Measurements from ENCODE around the gene PBX1.
"Not testable (repeated sequence)": the region's sequence is repeated elsewhere in the genome, so short reads cannot be mapped to it uniquely, and the experiment has no call there.

PBX1 gene

DNA sequence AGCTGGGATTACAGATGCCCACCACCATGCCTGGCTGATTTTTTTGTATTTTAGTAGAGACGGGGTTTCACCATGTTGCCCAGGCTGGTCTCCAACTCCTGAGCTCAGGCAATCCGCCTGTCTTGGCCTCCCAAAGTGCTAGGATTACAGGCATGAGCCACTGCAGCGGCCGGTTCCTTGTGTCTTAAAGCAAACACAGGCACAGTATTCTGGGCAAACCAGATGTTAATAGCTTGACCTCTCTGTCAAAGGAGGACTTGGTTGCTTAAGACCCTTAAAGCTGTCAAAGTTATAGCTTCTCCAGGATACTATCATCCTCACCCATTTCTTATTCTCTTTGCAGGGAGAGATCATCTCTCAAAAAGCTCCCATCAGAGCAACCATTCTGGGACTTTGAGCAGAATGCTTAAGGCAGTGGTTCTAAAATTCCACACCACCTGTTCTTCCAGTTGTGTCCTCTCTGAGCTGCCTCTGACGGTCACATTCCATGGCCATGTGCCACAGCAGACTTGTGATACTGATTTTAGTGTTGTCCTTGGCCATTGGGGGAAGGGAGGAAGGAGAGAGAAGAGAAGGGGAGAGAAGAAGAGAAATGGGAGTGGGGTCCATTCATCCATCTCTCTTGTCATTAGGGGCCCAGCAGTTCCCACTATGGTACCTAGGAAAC is 81.8 kb downstream of the PBX1 start:
- no peak for DNase-seq (ENCODE audit: low spot score)

DNA sequence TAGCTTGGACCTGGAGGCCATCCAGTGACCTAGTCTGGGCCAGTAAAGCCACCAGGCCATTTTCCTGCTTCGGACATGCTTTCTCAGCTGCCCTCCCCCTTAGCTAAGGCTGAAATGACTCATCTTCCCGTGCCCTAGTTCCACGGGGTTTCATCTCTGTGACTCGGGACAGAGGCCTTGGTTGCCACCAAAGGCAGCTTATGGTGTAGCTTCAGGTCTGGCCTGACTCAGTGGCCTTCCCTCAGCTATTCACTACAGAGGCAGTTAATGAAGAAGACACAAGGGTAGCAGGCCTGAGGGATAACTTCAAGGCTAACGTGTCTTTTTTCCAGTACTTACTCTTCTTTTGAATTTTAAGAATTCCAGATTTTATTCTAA is 82.4 kb downstream of the PBX1 start:
- DNase-seq (ENCODE audit: low spot score), result peak; percentile 36

DNA sequence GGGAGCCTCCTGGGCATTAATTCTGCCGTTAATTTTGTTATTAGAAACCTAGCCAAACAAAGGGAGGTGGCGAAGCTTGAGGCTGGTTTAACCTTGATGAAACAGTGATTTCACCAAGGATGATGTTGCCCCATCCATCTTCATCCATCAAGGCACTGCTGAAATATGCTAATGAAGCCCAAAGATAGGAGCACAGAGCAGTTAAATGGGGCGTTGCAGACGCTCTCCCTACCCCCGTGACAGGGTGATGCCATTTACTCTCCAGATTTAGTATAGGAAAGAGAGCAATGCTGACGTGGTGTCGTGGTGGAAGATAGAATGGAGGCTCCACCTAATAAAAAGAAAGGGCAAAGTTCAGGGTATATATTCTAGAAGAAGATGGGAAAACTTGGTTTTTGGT is 84.0 kb downstream of the PBX1 start:
- no peak for DNase-seq (ENCODE audit: low spot score)

DNA sequence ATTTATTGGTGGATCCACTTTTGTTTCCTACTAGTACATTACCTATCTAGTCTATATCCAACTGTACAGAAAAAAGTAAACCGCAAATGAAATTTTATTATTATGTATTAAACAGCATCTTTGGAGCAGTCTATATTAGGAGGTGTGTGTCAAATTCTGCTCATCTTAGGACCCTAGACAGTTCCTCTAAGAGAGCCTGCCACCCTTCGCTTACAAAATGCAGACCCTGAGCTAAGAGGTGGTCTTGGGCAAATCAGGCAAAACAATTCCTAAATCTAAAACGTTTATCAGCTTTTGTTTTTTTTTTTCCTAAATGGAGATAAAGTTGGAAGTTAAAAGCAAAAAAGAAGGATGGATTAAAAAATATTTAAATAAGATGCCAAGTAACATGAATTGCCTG is 85.3 kb downstream of the PBX1 start:
- DNase-seq (ENCODE audit: low spot score), result no peak

DNA sequence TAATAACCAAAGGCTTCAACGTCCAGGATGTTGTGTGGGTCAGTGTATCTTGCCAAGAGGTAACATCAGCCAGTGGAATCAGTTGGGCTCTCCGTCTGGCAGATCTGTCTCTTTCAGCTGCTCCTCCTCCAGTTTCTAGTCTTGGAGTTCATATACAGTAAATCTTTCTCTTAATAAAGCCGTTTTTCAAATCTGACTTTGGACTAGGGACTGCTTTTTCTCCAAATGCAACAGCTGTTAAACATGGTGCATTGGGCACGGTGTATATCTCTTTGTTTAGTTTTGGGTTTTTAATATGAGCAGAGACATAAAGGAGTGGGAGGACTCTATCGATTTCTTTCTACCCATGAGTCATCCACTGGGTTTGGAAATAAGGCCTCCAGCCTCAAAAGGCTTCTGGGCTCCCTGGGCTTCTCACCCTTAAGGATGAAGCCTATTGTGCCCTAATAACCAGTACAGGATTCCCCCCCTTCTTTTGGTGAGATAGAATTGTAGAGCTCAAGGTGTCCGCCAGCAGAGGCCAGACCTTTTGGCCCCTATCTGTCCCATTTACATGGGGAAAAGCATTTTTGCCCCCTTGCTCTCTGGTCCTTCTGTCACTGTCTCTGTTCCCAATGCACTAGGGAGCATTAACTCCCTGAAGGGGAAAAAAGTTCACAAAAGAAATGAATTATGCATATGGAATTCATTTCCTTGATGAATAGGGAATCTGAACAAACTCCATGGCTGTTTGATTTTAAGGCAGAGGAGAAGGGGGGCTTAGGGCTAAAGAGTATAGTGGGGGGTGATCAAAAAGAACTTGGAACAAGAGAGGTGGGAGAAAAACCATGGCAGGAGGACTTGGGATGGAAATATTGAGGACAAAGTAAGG is 86.0 kb downstream of the PBX1 start:
- no peak for DNase-seq (ENCODE audit: low spot score)

DNA sequence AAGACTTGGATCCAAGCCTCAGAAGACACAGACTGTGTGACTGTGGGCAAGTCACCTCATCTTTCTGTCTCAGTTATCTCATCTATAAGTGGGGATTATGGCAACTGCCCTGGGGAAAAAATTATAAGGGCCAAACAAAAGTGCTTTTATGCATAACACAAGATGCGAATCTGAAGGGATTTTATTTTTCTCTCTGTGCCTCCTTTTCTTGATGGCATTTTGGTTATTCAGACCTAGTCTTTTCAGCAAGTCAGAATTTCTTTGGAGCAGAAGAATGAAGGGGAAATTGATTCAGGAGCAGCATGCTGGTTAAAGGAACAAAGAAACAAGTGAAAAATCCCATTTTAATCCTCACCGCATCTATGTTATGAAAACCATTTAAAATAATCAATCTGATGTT is 86.9 kb downstream of the PBX1 start:
- no peak for DNase-seq (ENCODE audit: low spot score)

DNA sequence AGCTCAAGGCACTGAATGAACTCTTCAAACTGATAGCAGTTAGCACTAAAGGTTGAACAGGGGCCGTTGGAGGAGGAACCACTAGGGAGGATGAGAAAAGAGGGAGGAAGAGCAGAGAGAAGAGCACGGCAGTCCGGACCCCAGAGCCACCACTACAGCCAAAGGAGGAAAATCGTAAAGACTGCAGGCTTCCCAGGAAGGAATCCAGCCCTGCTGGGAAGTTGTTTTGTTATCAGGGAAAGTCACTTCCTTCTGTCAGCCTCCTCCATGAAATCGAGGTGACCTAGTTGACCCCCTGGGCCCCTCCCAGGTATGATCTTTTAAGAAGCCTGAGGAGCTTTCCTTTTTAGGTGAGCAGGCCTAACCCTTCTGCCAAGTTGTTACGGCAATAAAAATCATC is 88.2 kb downstream of the PBX1 start:
- DNase-seq (ENCODE audit: low spot score), result no peak

DNA sequence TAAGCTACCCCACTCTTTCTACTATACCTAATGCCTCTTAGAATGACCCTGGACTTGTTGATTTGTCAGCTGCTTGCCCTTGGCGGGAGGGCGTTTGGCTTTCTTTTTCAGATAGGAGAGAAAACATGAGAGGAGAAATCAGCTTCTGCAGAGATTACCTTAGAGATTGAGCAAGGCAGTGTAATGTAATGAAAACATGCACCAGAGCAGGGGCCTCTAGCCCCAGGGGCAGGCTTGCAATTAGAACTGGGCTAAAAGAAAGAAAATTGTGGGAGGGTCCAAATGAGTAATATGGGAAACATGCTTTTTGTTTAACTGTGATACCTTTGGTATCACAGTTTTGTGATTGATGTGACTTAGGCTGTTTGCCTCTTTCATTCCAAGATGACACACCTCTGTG is 89.7 kb downstream of the PBX1 start:
- DNase-seq (ENCODE audit: low spot score), result no peak

DNA sequence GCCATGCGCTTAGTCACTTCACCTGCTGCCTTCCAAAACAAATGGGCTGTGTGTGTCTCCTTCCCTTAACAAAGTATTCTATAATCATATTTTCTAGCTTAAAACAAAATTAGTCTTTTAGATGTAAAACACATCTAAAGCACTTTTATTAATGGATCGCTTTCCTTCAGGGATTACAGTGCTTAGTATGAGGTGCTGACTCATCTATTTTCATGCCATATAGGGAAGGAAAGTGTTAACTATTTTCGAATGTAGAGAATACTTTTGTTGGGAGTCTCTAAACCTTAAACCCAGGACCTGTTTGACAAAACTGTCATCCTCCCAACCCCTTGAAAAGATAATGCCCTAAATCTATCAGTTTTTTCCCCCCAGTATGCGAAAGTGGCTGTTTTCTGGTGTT is 90.2 kb downstream of the PBX1 start:
- DNase-seq (ENCODE audit: low spot score), result no peak

DNA sequence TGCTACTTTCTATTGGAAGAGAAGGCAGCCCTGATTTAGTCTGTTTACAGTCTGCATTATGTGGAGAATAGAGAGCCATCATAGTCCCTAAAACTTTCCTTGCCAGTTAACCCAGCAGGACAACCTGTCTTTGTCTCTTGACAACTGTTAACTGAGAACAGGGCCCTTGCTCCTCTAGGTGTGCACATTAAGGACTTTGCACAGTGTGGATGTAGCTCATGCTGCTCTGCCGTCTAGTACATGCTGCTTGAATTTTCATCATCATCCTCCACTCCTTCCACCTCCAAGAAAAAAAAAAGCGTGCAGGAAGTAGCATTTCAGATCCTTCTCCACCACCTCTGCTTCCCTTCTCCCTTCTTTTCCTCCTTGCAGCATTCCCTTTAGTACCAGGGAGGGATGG is 91.5 kb downstream of the PBX1 start:
- no peak for DNase-seq (ENCODE audit: low spot score)

DNA sequence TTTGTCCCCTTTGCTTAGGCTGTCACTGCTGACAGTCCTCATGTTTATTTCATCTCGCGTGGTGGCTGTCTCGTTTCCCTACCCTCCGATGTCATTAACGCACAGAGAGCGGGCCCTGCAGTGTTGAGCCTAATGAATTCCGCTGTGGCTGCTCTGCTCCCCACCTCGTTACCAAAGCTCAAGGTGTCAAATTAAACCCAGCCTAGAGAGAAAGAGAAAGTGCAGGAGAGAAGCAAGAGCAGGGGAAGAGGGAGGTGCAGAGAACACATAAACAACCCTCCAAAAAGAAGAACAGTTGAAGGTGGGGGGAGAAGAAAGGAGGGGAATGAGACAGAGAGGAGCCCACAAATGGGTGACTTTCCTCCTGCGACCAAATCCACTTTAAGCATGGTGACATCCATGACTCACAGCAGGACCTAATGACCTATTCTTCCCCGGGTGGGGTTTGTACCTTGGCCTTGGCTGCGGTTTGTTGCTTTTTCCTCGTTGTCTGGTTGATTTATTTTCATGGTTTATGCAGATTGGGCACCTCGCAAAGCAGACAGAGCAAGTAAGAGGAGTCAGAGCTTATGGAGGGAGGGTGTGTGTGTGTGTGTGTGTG is 92.5 kb downstream of the PBX1 start:
- DNase-seq (ENCODE audit: low spot score), result peak; percentile 90

DNA sequence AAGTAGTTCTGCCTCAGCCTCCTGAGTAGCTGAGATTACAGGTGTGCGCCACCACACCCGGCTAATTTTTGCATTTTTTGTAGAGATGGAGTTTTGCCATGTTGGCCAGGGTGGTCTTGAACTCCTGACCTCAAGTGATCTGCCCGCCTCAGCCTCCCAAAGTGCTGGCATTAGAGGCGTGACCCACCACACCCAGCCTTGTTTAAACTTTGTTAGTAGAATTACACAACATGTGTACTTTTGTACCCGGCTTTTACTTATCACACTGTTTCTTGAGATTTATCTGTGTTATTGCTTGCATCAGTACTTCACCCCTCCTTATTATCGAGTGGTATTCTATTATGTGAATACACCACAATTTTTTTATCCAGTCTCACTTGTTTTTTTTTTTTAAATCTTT is 94.0 kb downstream of the PBX1 start:
- not testable (repeated sequence) for DNase-seq (ENCODE audit: low spot score)

DNA sequence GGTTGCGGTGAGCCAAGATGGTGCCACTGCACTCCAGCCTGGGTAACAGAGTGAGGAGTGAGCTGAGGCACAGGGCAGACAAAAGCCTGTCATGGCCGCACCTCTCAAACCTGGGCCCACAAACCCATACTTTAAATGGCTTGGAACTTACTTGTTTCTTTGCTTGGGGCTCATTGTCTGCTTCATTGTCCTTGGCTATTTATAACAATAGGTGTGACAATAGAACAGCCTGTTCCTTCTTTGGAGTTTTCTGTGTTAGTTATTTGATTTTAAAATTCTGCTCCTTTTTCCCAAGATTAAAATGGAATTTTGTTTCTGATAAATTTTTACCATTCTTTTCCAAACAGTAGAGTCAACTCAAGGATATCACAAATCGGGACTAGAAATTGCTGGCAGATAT is 94.7 kb downstream of the PBX1 start:
- no peak for DNase-seq (ENCODE audit: low spot score)

DNA sequence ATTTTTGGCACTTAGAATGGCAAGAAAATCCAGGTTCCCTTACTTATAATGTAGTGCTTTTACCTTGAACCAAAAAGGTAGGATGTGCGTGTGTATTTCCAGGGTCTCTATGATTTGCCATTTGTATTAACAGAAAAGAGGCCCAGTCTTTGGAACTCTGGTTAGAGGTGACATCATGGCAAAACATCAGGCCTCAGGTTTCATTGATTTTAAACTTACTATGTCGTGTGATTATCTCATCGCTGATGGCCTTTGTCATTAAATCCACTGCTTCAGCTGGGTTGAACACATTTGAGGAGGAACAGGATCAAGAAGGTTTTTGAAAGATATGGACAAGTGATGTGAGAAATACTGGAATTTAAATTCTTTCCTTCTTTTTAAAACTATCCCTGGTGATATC is 95.2 kb downstream of the PBX1 start:
- DNase-seq (ENCODE audit: low spot score), result no peak

DNA sequence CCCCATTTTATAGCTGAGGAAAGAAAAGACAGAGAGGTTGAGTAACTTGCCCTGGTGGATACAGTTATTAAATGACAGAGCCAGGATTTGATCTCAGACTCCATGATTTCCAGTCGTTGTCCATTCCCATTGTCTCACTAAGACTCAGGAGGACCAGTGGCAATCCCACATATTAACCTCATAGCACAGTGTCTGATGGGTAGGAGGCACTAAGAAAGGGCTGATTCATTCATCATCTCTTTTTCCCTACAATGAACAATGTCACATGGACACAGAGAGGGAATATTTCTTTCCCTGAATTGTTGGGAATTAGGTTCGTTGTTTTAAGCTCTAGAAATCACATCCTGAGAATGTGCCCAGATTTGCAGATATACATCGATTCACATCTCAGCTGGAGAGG is 99.9 kb downstream of the PBX1 start:
- no peak for DNase-seq (ENCODE audit: low spot score)

DNA sequence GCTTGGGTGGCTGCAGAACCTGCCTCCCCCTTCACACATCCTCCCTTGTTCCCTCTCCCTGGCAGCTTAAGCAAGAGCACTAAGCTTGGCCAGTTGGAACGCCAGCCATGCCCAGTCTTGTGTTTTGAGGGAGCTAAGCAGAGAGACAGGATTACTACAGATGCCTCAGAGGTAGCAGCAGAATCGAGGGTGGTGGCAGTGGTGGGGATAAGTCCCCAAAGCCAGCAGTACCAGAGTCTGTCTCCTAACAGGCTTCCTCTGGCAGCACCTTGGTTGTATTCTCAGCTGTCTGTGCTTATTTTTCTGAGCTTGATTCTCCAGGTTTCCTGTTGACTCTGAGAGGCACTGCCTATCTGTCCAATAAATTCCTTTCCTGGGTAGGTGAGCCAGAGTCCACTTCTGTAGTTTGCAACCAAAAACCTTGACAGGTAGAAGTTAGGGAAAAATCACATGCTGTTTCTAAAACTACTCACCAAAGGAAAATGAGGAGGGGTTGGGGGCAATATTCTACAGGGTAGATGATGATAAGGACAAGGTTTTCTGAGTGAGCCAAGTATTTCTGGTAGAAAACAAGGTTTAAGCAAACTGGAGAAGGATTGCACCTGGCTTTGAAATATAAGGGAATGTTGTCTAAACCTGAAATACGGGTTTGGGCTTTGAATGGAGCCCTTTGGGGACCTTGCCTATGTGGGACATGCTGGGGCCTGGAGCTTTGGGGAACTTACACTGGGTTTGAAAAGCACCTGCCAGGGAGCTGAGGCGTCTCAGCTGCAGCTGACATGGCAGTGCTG is 100.8 kb downstream of the PBX1 start:
- no peak for DNase-seq (ENCODE audit: low spot score)

DNA sequence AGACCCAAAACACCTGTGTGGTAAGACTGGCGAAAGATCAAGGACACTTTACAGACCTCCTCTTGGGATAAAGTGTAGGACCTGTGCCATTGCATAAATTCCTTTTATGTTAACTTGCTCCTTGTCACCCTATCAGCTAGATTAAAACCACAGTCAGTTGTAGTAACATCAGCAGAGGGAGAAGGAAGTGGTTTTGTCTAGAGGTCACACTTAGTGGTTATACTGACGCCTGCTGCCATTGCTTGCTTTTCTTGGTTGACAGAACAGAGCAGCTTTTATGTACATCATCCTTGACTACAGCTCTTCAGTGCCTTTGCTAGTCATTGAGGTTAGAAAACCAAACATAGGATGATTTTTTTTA is 101.4 kb downstream of the PBX1 start:
- peak; percentile 86 for DNase-seq (ENCODE audit: low spot score)

DNA sequence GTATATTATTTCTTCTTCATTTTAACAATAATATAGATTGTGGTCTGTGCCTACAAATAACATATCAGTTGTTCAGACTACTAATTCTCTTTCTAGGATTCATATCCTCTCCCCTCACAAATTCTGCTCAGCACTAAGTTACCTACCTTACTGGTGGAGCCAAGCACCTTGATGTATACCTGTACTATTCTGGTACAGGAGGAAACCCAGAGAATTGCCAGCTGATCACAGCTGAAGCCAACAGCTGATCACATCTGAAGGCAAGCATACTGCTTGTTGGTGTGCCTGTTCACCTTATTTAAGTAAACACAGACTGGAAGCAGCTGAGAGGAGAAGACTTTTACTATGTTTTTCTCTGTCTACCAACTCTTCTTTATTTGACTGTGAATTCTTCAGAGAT is 101.8 kb downstream of the PBX1 start:
- DNase-seq (ENCODE audit: low spot score), result no peak

DNA sequence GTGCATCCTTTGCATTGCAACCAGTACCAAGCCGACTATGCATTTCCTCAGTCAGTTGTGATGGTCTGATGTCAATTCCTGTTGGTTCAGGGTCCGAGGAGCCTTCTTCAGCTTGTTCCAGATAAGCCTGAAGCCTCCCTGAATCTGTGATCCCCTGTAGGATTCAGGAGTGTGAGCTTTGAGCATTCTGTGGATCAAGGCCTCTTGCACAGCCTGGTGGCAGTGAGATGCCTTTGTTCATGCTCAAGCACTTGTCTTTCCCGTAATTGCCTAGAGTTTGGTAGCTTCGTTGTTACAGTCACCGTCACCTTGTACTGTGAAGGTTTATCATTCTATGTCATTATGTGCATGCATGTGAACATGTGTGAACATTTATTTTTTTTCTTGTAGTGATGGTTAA is 103.5 kb downstream of the PBX1 start:
- no peak for DNase-seq (ENCODE audit: low spot score)

DNA sequence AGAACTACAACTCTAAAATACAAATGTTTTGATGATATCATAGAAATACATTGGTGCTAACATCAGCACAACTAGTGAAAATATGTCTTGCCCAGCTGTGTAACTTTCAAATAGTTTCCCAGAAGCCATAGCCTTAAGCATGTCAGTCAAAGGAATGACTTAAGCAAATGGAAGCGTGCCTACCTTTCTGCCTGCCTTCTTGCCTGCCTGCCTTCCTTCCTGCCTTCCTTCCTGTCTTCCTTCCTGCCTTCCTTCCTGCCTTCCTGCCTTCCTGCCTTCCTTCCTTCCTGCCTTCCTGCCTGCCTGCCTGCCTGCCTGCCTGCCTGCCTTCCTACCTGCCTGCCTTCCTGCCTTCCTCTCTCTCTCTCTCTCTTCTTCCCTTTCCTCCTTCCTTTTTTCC is 104.0 kb downstream of the PBX1 start:
- no peak for DNase-seq (ENCODE audit: low spot score)

DNA sequence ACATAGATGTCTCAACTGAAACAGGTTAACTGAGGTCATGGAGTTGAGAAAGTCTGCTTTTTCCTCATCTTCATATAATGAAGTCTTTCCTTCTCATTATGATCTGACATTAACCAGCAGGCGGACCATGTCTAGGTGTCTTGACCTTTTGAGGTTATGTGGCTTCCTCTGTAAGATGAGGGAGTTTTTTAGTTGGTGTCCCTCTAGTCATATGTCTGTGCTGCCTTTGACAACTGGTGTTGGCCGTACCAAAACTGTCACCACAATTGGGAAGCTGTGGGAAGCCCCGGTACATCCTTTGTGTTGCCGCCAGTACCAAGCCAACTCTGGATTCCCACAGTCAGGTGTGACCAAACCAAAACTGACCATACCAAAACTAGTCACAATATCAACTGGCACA is 105.1 kb downstream of the PBX1 start:
- no peak for DNase-seq (ENCODE audit: low spot score)

DNA sequence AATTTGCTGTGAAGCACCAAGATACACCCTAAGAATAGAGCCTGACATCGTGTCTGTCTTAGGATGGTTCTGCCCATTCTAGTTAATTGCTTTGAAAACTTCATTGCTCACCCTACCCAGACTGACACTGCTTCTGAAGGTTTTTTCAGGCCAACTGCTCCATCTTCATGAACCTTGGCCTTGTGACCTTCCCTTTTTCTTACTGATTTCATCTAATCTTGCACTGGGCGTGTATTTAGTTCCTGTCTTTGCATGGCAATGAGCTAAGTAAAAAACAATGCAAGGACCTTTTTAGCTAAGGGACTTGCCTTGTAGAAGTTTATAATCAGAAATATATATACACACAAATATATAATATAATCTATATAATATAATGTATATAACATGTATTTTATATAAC is 108.0 kb downstream of the PBX1 start:
- no peak for DNase-seq (ENCODE audit: low spot score)

DNA sequence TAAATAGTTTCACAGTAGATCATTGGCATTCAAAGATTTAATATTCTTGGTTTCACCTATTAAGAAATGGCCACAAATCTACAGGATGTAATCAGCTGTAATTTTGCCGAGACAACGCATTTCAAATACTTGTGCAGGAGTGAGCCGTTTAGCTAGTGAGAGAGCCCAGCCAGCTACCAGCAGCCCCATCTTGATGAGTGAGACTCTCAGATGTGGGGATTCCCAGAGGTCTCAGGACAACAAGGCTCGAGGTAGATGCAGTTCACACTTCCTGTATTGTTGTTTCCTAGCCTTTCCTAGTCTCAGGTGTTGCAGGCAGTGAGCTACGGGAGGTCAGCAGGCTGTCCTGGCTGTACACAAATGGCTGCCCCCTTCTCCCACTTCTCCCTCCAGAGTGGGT is 108.6 kb downstream of the PBX1 start:
- DNase-seq (ENCODE audit: low spot score), result peak; percentile 45
